Measurements from ENCODE around the gene FMO4. TPM values are rescaled to one million over a fixed set of nuclear protein-coding genes. Genes with fewer than 3 reads are reported as not detected.
"Not testable (repeated sequence)": the region's sequence is repeated elsewhere in the genome, so short reads cannot be mapped to it uniquely, and the experiment has no call there.

The FMO4 gene
- total RNA-seq, 6 experiments from 2014 or later, result 0.36 to 1.9 (median 0.88) TPM

- no peak for TF ChIP-seq CTCF (IDR thresholded peaks at IDR 0.05)
- H3K27ac Mint-ChIP-seq, result no peak overlapping the region
- H3K4me3 Mint-ChIP-seq, result no peak overlapping the region
- DNase-seq, result no peak
- peaks cover 5% of the 10 kb centered on the region; the same call in 1 of the 2 replicates for H3K4me1 Mint-ChIP-seq (ENCODE audit: low read depth)
- H3K27me3 Mint-ChIP-seq (ENCODE audit: insufficient read depth), result peaks cover 11% of the 10 kb centered on the region
- H3K36me3 Mint-ChIP-seq (ENCODE audit: low read depth), result no peaks in the 10 kb centered on the region
- H3K9me3 Mint-ChIP-seq, result no peaks in the 10 kb centered on the region
These were observed 43.2 kb downstream of the FMO4 start for GRCh38 chr1:171357179-171357578.

GRCh38 chr1:171359355-171359648, 45.3 kb downstream of the FMO4 start:
- H3K27ac Mint-ChIP-seq; H3K4me1 Mint-ChIP-seq (ENCODE audit: low read depth); DNase-seq; H3K4me3 Mint-ChIP-seq; H3K36me3 Mint-ChIP-seq (ENCODE audit: low read depth); H3K9me3 Mint-ChIP-seq; H3K27me3 Mint-ChIP-seq (ENCODE audit: insufficient read depth): not testable (repeated sequence)

GRCh38 chr1:171359731-171360527, 45.9 kb downstream of the FMO4 start:
- not testable (repeated sequence) for H3K27me3 Mint-ChIP-seq (ENCODE audit: insufficient read depth); H3K27ac Mint-ChIP-seq; DNase-seq; H3K4me3 Mint-ChIP-seq; H3K9me3 Mint-ChIP-seq; H3K4me1 Mint-ChIP-seq (ENCODE audit: low read depth); H3K36me3 Mint-ChIP-seq (ENCODE audit: low read depth)
- peak; percentile 36 for TF ChIP-seq CTCF (IDR thresholded peaks at IDR 0.05)

GRCh38 chr1:171366085-171366484, 52.1 kb downstream of the FMO4 start:
- Mint-ChIP-seq H3K27me3 (ENCODE audit: insufficient read depth) (peaks cover 5% of the 10 kb centered on the region), H3K36me3 (ENCODE audit: low read depth) (no peaks in the 10 kb centered on the region), H3K27ac (no peak overlapping the region), H3K9me3 (no peaks in the 10 kb centered on the region), H3K4me3 (no peak overlapping the region), H3K4me1 (ENCODE audit: low read depth) (no peaks in the 10 kb centered on the region)
- TF ChIP-seq CTCF (IDR thresholded peaks at IDR 0.05), result no peak
- DNase-seq, result no peak

- TF ChIP-seq CTCF (IDR thresholded peaks at IDR 0.05), result no peak
- peaks cover 5% of the 10 kb centered on the region for H3K27me3 Mint-ChIP-seq (ENCODE audit: insufficient read depth)
- no peaks in the 10 kb centered on the region for H3K4me1 Mint-ChIP-seq (ENCODE audit: low read depth)
- H3K27ac Mint-ChIP-seq, result no peak overlapping the region
- no peak for DNase-seq
- H3K4me3 Mint-ChIP-seq, result no peak overlapping the region
- no peaks in the 10 kb centered on the region for H3K36me3 Mint-ChIP-seq (ENCODE audit: low read depth)
- no peaks in the 10 kb centered on the region for H3K9me3 Mint-ChIP-seq
These were observed 52.8 kb downstream of the FMO4 start for GRCh38 chr1:171366816-171367215.

- no peak for TF ChIP-seq CTCF (IDR thresholded peaks at IDR 0.05)
- no peak overlapping the region for H3K27ac Mint-ChIP-seq
- no peak overlapping the region for H3K4me3 Mint-ChIP-seq
- DNase-seq, result no peak
- H3K36me3 Mint-ChIP-seq (ENCODE audit: low read depth), result no peaks in the 10 kb centered on the region
- H3K4me1 Mint-ChIP-seq (ENCODE audit: low read depth), result peaks cover 5% of the 10 kb centered on the region
- H3K9me3 Mint-ChIP-seq, result no peaks in the 10 kb centered on the region
- H3K27me3 Mint-ChIP-seq (ENCODE audit: insufficient read depth), result peaks cover 1% of the 10 kb centered on the region; the same call in 1 of the 2 replicates
These were observed 53.5 kb downstream of the FMO4 start for GRCh38 chr1:171367436-171367835.
